HG02970 (cell line): ENCODE measurements around the gene PLEKHB2.
"Not testable (repeated sequence)": the region's sequence is repeated elsewhere in the genome, so short reads cannot be mapped to it uniquely, and the experiment has no call there.

Experiments used
- ATAC-seq: cut with Tn5 transposase; IDR thresholded peaks from one replicate; pipeline ENCODE4 v1.9.1; 2021; ENCODE audit warnings: mild to moderate bottlenecking, moderate library complexity, moderate number of reproducible peaks; ENCODE audit not compliant: unreplicated experiment, low FRiP score

The PLEKHB2 gene

GRCh38 chr2:131193421-131193820, 88.3 kb downstream of the PLEKHB2 start:
- not testable (repeated sequence) for ATAC-seq

- not testable (repeated sequence) for ATAC-seq
Observed at GRCh38 chr2:131196186-131196585, 91.0 kb downstream of the PLEKHB2 start.
